Stimulated activated CD8-positive, alpha-beta memory T cell treated with anti-CD3 and anti-CD28 coated beads, Interleukin-12 subunit alpha, Interleukin-12 subunit beta, amount 100 ng/mL, for 24 hours (primary cell): ENCODE results near the gene ALKBH7.
"Not testable (repeated sequence)": the region's sequence is repeated elsewhere in the genome, so short reads cannot be mapped to it uniquely, and the experiment has no call there.

ENCODE experiments used
- DNase-seq: peaks from one replicate; pipeline ENCODE4 v3.0.0-alpha.2; 2020; ENCODE audit errors: extremely low read depth

The ALKBH7 gene

DNA sequence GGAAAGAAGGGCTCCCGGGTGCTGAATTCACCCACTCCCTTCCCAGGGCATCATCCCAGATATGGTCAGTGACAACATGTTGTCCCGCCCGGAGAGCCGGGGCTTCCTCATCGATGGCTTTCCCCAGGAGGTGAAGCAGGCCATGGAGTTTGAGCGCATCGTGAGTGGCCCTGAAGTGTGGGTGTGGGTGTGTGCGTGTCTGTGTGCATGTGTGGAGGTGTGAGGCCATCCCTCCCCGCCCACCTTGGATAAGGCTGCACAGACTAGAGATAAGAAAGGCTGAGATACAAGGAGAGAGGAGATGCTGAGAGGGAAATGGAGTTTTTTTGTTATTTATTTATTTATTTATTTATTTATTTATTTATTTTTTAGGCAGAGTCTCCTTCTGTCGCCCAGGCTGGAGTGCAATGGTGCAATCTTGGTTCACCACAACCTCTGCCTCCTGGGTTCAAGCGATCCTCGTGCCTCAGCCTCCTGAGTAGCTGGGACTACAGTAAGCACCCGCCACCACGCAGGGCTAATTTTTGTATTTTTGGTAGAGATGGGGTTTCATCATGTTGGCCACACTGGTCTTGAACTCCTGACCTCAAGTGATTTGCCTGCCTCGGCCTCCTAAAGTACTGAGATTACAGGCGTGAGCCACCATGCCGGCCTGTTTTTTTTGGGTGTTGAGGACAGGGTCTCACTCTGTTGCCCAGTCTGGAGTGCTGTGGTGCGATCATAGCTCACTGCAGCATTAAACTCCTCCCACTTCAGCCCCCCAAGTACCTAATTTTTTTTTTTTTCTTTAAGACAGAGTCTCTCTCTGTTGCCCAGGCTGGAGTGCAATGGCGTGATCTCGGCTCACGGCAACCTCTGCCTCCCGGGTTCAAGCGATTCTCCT is 27.7 kb downstream of the ALKBH7 start:
- not testable (repeated sequence) for DNase-seq

DNA sequence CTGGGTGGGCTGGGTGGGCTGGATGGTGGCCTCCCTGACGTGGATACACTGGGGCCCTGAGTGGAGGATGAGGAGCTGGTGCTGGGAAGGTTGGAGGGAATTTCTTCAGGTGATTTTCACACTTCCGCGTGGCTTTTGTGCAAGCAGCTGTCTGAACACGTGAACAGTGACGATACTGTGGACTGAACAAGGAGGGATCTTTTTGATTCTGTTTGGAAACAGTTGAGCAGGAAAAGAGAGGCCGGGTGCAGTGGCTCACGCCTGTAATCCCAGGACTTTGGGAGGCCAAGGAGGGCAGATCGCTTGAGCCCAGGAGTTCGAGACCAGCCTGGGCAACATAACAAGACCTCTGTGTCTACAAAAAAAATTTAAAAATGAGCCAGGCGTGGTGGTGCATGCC is 29.5 kb downstream of the ALKBH7 start:
- DNase-seq, result no peak

DNA sequence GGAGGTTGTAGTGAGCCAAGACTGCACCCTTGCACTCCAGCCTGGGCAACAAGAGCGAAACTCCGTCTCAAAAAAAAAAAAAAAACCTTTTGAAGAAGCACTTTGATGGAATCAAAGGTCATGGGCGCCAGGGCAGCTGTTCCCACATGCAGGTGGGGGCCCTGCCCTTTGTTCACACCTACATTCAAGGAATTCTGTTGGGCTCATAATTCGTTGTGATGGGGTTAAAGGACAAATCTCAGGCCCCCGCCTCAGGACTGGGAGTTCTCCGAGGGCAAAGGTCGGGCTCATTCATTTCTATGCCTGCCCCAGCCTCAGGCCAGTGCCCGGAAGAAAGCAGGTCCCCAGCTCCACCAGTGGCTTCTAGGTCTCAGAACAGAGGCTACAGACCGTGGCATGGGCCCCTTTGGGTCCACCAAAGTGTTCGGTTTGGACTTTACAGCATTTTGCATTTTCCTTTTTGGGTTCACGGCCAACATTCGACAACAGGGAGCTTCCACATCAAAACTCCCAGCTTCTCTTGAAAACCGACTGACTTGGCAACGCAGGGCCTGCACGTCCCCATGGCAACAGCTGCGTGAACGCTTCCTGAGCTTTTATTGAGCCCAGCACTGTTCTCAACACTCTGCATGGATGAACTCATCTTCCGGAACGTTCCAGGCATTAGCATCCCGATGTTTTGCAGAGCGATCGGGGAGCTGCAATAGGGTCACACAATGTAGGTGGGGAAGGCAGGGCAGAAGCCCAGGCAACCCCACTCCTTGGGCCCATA is 30.4 kb downstream of the ALKBH7 start:
- DNase-seq, result no peak

DNA sequence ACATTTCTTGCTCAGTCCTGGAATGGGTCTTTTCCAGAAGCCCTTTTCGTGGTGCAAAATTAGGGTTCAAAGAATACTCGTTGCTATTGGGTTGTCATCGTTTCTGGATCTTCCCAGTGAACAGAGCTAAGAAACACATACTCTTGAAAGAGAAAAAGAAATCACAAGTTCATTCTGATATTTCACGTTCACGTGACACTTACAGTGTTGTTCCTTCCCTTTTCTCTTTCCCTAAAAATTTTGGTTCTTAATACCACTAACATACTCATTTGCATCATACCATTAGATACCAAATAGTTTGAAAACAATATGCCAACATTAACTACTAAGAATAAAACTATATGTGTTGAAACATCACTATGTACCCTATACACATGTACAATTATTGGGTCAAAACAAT is 33.8 kb downstream of the ALKBH7 start:
- no peak for DNase-seq

DNA sequence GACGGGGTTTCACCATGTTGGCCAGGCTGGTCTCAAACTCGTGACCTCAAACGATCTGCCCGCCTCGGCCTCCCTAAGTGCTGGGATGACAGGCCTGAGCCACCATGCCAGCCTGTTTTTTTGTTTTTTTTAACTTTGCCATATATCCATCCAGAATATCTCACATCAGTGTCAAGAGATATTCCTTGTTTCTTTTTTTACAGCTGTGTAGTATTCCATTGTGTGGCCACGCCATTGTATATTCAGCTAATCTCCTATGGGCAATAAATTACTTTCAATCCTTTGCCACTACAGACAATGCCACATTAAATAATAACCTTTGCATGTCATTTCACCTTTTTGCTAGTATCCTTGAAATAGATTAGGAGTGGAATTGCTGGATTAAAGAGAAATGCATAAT is 36.8 kb downstream of the ALKBH7 start:
- DNase-seq, result no peak

DNA sequence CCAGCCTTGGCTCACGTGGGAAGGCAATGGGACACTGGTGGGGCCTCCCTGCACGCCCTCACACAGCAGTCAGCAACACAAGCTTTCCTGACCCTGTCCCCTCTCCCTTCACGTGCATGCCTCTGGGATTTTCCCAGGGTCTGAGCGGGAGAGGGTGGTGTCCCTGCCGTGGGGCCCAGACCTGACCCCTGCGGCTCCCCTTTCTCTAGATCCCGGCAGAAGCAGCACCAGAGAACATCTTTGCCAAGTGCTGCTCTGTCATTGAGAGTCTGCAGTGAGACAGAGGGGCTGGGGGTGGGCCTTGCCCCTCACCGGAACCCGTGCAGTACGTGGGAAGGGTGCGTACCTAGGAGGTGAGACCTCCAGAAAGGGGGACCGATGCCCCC is 39.5 kb downstream of the ALKBH7 start:
- DNase-seq, result no peak

DNA sequence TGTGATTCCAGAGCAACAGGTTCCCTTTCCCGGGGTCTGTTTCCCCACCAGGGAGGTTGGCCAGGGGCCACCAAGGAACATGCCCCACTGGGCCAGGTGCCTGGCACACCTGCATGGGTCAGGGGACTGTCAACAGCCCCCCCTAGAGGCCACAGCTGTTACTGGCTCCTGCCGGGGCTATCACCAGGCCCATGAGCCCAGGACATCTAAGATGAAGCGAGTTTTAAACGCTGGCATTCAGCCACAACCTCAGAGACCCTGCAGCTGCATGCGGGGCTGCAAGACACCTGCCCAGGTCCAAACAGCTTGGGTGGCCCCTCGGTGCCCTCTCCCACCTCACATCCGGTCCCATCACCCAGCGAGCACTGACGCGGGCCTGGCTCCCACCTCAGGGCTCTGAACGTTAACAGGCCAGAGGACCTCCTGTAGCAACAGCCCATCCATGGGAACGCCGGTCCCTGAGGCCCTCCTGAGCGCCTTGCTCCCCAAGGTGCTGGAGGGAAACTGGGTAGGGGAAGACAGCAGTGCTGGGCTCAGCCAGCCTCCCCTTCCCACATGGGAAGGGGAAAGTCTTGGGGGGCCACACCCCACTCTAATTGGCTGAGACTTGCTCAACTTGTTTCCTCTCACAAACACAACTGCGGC is 40.0 kb downstream of the ALKBH7 start:
- DNase-seq, result no peak

DNA sequence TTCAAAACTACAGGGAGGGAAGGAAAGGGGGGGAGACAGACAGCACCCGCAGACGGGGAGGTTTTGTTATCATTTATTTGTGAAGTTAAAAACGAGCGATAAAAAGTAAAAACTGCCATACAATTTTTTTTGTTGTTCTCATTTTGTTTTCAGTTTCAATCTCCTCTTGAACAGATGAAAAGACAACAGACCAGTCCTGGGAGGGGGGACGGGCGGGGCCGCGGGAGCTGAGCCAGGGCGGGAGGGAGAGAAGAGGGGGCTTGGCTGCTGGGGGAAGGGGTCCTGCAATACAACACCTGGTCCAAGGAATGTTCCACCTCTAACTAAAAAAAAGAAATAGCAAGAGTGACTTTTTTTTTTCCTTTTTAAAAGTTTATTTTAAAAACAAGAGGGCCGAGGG is 40.7 kb downstream of the ALKBH7 start:
- no peak for DNase-seq

DNA sequence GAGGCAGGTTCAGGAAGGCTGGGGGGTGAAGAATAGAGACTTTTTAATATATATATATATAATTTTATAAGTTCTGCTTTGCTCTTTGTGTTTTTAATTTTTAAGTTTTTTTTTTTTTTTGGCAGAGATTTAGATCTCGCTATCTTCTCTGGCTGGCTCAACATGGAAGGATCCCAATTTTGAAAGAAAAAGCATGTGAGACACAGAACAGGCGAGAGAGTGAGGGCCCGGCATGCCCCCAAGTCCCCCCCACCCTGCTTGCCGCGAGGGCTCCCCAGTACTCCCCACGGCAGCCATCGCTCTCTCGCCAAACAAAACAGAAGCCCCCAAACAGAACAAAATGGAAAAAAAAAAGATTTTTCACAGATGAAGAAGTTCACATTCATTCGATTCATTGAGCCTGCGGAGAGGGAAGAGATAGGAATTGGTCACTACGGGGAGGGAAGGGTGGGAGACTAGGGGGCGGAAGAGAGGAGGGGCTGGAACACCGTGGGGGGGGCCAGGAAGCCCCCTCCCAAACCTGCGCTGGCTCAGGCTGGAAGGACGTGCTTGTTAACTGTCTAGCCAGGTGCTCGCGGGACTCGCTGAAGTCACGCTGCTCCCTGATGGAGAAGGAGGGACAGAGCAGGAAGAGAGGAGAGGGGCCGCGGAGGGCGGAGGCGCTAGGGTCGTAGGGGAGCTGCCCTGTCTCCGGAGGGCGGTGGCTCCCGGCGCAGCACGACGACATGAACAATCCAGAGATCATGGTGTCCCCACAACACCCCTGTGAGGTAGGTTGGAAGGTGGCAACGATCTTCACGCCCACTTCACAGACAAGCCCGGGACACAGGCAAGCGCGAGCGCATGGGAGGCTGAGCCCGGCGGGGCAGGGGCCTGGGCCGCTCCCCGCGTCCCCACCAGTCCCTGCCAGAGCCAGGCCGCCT is 41.4 kb downstream of the ALKBH7 start:
- DNase-seq, result no peak

DNA sequence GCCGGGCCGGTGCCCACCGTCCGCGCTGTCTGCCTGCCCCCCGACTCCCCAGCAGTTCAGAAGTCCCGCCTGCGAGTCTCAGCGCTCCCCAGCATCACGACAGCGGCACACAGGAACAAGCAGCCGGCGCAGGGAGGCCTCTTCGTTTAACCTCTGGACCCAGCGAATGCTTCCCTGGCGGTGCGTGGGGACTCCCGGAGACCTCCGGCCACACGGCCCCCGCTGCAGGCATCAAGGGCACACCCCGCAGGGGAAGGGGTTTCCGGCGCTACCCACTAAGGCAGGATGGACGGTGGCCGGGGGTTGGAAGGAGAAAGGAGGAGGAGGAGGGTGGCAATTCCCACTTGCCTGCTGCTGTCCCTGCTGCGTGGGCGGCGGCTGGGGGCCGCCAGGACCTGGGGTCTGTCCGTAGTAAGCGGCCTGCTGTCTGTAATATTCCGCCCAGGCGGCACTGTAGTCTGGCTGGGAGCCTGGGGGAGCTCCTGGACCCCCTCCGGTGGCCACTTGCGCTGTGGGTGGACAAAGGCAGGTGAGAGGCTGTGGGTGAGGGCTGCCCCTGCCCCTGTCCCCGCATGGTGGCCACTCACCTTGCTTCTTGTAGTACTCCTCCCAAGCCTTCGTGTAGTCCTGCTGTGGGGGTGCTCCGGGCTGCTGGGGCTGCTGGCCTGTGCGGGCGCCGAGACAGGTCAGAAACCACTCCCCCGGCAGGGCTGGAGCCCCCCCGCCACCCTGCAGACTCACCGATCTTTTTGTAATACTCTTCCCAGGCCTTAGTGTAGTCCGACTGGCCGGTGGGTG is 42.4 kb downstream of the ALKBH7 start:
- DNase-seq, result no peak

DNA sequence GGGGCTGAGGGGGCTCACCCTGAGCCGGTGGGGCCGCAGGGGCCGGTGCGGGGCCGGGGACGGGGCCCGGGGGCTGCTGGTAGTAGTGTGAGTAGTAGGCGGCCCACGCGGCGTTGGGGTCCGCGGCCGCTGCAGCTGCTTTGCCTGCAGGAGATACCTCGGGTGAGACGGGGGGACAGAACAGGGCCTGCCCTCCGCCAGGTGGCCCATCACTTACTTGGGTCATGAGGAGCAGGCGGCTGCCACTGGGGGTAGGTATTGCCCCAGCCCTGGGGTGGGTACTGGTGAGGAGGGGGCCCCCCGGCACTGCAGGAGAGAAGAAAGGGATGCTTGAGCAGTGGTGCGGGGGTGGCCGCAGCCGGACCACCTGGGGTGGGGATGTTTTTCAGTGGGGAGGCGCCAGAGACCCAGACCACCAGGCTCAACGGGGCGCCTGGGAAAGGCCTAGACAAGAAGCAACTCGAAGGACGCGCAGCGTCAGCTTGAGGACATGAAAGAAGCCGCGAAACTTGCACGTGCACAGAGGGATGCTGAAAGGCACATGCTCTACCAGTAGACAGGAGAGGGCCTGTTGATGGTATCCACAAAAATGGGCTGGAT is 43.1 kb downstream of the ALKBH7 start:
- no peak for DNase-seq

DNA sequence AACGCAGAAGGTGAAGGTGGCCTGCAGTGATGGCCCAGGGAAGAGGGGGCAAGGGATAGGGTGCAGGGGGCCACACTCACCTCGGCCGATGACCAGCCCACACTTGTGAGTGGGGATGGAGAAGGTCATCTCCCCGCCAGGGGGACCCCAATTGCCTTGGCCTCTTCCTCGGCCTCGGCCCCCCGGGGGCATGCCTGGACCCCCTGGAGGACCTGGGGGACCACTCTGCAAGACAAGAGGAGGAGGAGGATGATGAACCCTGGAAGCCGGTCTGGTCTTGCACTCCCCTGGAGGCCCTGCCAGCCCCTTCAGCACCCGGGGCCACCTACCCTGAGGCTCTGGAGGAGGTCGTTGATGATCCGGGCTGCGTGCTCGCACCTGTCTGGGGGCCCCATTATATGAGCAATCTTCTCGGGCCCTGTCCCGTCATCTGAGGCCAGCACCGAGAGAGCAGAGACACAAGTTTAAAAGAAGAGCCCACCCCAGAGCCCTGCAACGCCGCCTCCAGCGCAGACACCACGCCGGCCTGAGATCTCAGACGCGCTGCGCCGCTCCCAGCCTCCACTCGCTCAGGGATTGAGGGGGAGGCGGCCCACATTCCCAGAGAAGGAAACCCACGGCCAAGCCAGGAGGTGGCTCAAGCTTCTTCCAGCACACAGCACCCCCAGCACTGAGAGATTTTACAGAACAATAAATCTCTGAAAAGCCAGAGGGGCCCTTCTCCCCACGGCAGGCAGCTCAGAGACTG is 44.2 kb downstream of the ALKBH7 start:
- DNase-seq, result no peak

DNA sequence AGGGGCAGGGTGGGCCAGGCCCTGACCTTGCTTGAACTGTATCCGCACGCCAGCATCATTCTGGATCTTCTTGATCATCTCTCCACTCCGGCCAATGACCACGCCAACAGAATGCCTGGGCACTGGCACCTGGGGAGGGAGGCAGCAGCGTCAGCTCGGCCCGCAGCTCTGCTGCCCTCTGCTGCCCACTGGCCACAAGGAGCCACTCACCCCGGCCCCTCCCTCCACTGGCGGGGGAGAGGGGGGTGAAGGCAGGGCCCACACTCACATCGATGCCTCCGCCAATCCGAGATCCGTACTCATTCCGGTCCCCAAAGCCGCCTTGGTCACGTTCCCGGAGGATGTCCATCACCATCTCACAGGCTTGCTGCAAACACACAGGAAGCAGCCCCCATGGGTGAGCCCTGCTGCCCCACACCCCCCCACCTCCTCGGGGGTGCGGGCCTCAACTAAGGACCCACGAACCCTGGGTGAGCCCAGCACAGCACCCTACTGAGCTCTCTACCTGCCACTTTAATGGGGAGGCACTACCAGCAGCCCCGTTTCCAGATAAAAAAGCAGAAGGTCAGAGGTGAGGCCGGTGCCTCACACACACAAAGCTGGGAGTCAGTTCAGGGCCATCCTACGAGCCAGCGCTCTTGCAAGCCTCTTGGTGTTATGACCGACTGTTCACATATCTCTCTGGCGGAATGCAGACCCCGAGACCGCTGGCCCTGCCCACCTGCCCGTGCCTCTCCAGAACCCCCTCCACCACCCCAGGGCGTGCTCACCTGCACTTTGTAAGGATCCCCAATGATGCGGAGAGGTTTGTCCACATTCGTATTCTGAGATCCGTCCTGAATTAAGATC is 45.3 kb downstream of the ALKBH7 start:
- DNase-seq, result no peak

DNA sequence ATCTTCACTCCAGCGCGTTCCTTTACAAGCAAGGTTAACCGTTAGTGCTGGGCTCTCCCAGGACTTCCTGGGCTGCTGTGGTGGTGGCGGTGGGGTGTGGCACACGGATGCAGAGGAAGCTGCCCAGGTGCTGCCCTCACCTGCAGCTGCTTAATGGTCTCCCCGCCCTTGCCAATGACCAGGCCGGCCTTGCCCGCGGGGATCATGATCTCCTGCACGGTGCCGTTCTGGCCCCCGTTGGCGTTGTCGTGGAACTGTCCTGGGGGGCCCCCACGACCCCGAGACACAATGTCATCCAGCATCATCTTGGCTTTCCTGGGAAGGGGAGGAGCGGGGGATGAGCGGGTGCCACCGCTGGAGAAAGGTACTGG is 46.0 kb downstream of the ALKBH7 start:
- DNase-seq, result no peak

DNA sequence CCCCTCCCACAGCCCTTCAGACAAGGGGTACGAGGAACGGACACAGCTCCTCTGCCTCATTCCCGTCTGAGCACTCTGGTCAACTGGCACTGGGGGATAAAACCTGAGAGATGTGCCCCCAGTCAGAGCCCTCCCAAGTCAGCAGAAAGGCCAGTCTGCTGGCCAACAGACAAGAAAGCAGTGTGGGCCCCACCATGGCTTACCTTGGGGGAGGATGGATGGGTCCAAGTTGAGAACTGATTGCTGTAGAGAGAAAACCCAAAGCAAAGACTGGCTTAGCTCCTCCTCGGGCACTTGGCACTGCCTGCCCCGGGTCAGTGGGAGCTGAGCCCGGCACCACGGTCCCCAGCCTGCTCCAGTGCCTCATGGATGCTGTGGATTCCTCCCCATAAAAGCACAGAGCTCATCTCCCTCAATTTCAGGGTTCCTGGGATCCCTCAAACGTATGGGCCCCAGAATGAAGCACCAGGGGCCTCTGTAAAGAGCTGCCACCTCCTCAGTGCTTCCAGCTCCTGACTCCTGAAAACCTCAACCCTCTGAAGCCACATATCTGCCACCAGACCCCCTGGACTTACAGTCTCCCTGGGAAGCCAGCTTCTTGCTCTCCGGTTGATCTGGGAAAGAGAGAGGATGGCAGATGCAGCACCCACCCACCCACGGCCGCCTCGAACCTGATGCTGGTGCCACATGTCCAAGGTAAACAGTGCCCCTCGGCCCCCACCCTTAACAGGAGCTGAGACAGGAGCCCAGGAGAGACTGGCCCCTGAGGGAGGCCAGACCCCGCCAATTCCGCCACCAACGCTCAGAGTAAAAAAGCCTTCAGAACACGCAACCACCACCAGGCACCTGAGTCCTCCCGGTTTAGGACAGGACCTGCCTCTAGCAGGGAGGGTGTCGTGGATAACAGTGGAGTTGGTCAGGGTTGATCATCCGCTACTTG is 48.8 kb downstream of the ALKBH7 start:
- DNase-seq, result no peak

DNA sequence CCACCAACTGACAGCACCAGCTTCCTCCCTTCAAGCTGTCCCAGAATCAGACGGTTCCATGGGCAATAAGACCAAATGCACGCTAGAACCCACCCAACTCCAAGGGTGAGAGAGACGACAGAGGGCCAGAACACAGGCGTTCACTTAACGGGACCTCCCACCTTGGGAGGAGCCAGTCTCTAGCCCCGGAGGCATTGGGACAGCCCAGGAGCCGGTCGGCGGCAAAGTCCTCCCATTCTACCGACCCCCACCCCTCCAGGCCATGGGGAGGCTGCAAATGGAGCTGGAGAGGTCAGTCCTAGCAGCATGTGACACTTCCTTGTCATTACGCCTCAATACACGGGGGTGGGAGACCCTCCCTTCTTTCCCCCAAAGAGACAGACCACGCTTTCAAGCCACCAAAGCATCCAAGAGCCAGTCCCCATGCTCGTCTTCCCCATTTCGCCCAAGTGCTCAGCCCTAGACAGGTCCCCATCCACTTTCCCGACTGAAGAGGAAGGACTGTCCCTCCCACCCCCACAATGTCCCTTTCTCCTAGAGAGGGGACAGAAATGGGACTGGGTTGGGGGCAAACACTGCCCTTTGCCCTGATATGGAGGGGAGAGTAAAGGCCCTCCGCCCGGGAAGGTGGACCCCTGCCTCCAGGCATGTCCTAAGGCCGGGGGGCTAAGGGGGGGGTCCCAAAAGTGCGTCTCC is 51.1 kb downstream of the ALKBH7 start:
- no peak for DNase-seq
